H1 (cell line): Measurements from ENCODE around the gene LEFTY2. TPM values are rescaled to one million over a fixed set of nuclear protein-coding genes. Genes with fewer than 3 reads are reported as not detected.

Experiments
- CTCF ChIA-PET: fragments of 300-600 bp; sonication (Branson Sonifier 250); formaldehyde crosslinking; loops from one replicate; lab custom pipeline; 2021; ENCODE audit not compliant: partially characterized antibody; lab: Charles Lee
- POLR2A ChIA-PET: fragments of 300-600 bp; sonication (Branson Sonifier 250); formaldehyde crosslinking; loops from one replicate; lab custom pipeline; 2021; ENCODE audit warnings: inconsistent platforms; ENCODE audit not compliant: partially characterized antibody; lab: Charles Lee
- DNase-seq, 2 experiments: peaks; one replicate each; pipeline versions ENCODE4 v3.0.0 to v3.0.0-alpha.2; 2010 to 2022; ENCODE audit warnings: low spot score in 2 of 2, low read depth in 1 of 2, mixed read lengths in 1 of 2
- FAIRE-seq: peaks from 2 replicates; lab custom pipeline; 2011; peaks lifted over from hg19 to GRCh38; lab: Jason Lieb, UNC
- H2AFZ ChIP-seq: 2 replicates; pipeline ENCODE4 v1.8.1; 2012; ENCODE audit warnings: low read length, inconsistent platforms
- H2AK5ac ChIP-seq: 2 replicates; pipeline ENCODE4 v1.6.1; 2013; ENCODE audit warnings: low read depth, low read length
- H2BK120ac ChIP-seq: replicated peaks from 2 replicates; pipeline ENCODE3; 2013; ENCODE audit warnings: low read depth, low read length, inconsistent platforms
- H2BK12ac ChIP-seq: 2 replicates; pipeline ENCODE4 v1.6.1; 2013; ENCODE audit warnings: low read depth, low read length
- H2BK15ac ChIP-seq: 2 replicates; pipeline ENCODE4 v1.6.1; 2013; ENCODE audit warnings: low read length
- H2BK20ac ChIP-seq: 2 replicates; pipeline ENCODE4 v1.6.1; 2013; ENCODE audit warnings: low read length
- H2BK5ac ChIP-seq: 2 replicates; pipeline ENCODE4 v1.6.1; 2013; ENCODE audit warnings: low read depth, low read length
- H3K14ac ChIP-seq: 2 replicates; pipeline ENCODE4 v1.6.1; 2013; ENCODE audit warnings: inconsistent platforms; ENCODE audit not compliant: insufficient read length
- H3K18ac ChIP-seq: 2 replicates; pipeline ENCODE4 v1.6.1; 2013; ENCODE audit warnings: low read length; ENCODE audit errors: extremely low read depth
- H3K23ac ChIP-seq: 2 replicates; pipeline ENCODE4 v1.6.1; 2013; ENCODE audit warnings: inconsistent platforms; ENCODE audit not compliant: insufficient read length
- H3K23me2 ChIP-seq: 2 replicates; pipeline ENCODE4 v1.6.1; 2013; ENCODE audit warnings: low read depth, low read length
- H3K27ac ChIP-seq: 2 replicates; pipeline ENCODE4 v1.6.1; 2011; ENCODE audit warnings: low read depth, low read length, inconsistent platforms
- H3K27me3 ChIP-seq, 4 experiments: replicated peaks in 1 of 4; 1 replicate in 1 of 4; 2 replicates in 3 of 4; pipeline versions ENCODE4 v1.6.1 to v1.8.1; 2011 to 2013; ENCODE audit warnings: low read length in 3 of 4, mild to moderate bottlenecking in 3 of 4, inconsistent platforms in 2 of 4, mixed read lengths in 2 of 4, moderate library complexity in 1 of 4; ENCODE audit not compliant: control insufficient read depth in 3 of 4, insufficient read depth in 3 of 4; ENCODE audit errors: extremely low read depth in 1 of 4
- H3K36me3 ChIP-seq, 4 experiments: 2 replicates each; pipeline versions ENCODE4 v1.6.1 to v1.8.1; 2011 to 2013; ENCODE audit warnings: mild to moderate bottlenecking in 4 of 4, low read length in 3 of 4, moderate library complexity in 2 of 4, control low read depth in 1 of 4, inconsistent platforms in 1 of 4; ENCODE audit not compliant: insufficient read depth in 4 of 4, control insufficient read depth in 2 of 4
- H3K4ac ChIP-seq: replicated peaks from 2 replicates; pipeline ENCODE3; 2013; ENCODE audit warnings: low read length, low read depth, mixed read lengths, inconsistent platforms; ENCODE audit not compliant: insufficient read length
- H3K4me1 ChIP-seq, 4 experiments: replicated peaks in 1 of 4; 1 replicate in 1 of 4; 2 replicates in 3 of 4; pipeline versions ENCODE4 v1.6.1 to v1.8.1; 2011 to 2013; ENCODE audit warnings: low read length in 3 of 4, inconsistent platforms in 2 of 4, mixed read lengths in 1 of 4; ENCODE audit not compliant: insufficient read depth in 4 of 4, control insufficient read depth in 3 of 4
- H3K4me2 ChIP-seq, 2 experiments: 2 replicates each; pipeline versions ENCODE4 v1.6.1 to v1.8.1; 2011 to 2013; ENCODE audit warnings: low read depth in 2 of 2, low read length in 2 of 2, control low read depth in 1 of 2, inconsistent platforms in 1 of 2, mild to moderate bottlenecking in 1 of 2; ENCODE audit not compliant: insufficient read depth in 1 of 2
- H3K4me3 ChIP-seq, 4 experiments: fragments of 200-600, 300-600 bp in 1 of 4; sonication (generic), shearing (Covaris generic), sonication (Bioruptor Twin) in 1 of 4; 2 replicates each; pipeline versions ENCODE4 v1.5.1 to v1.8.1; 2011 to 2016; ENCODE audit warnings: low read length in 4 of 4, low read depth in 3 of 4, control low read depth in 2 of 4, inconsistent platforms in 2 of 4, mild to moderate bottlenecking in 2 of 4, mixed read lengths in 1 of 4, moderate library complexity in 1 of 4; ENCODE audit not compliant: insufficient read depth in 2 of 4; ENCODE audit errors: extremely low read depth in 1 of 4
- H3K56ac ChIP-seq: replicated peaks from 2 replicates; pipeline ENCODE3; 2013; ENCODE audit warnings: low read depth, mild to moderate bottlenecking, mixed read lengths, low read length, inconsistent platforms; ENCODE audit not compliant: insufficient read length
- H3K79me1 ChIP-seq: 2 replicates; pipeline ENCODE4 v1.6.1; 2013; ENCODE audit warnings: low read depth, low read length, control low read depth
- H3K79me2 ChIP-seq, 2 experiments: 2 replicates each; pipeline versions ENCODE4 v1.6.1 to v1.8.1; 2012 to 2013; ENCODE audit warnings: low read length in 2 of 2, mild to moderate bottlenecking in 2 of 2, inconsistent platforms in 1 of 2; ENCODE audit not compliant: insufficient read depth in 2 of 2, control insufficient read depth in 1 of 2
- H3K9ac ChIP-seq, 4 experiments: replicated peaks in 1 of 4; 1 replicate in 1 of 4; 2 replicates in 3 of 4; pipeline versions ENCODE4 v1.6.1 to v1.8.1; 2011 to 2013; ENCODE audit warnings: low read depth in 3 of 4, low read length in 3 of 4, control low read depth in 2 of 4, mild to moderate bottlenecking in 2 of 4, moderate library complexity in 2 of 4, inconsistent platforms in 1 of 4; ENCODE audit errors: extremely low read depth in 1 of 4
- H3K9me3 ChIP-seq, 2 experiments: 2 replicates each; pipeline versions ENCODE4 v1.6.1 to v1.8.1; 2012 to 2013; ENCODE audit warnings: mild to moderate bottlenecking in 2 of 2, moderate library complexity in 2 of 2, control low read depth in 1 of 2, inconsistent platforms in 1 of 2, low read depth in 1 of 2, low read length in 1 of 2, mixed read lengths in 1 of 2; ENCODE audit not compliant: insufficient read depth in 2 of 2
- H4K20me1 ChIP-seq, 2 experiments: replicated peaks in 1 of 2; 2 replicates each; pipeline versions ENCODE3 to v1.8.1; 2011 to 2013; ENCODE audit warnings: inconsistent platforms in 2 of 2, low read length in 2 of 2, mild to moderate bottlenecking in 1 of 2; ENCODE audit not compliant: insufficient read depth in 2 of 2, control insufficient read depth in 1 of 2
- H4K5ac ChIP-seq: 2 replicates; pipeline ENCODE4 v1.6.1; 2013; ENCODE audit warnings: low read length, low read depth, mixed read lengths, inconsistent platforms; ENCODE audit not compliant: insufficient read length
- H4K8ac ChIP-seq: 2 replicates; pipeline ENCODE4 v1.8.0; 2013; ENCODE audit warnings: mild to moderate bottlenecking, moderate library complexity, low read length, inconsistent platforms; ENCODE audit not compliant: insufficient read depth; ENCODE audit errors: extremely low read depth
- H4K91ac ChIP-seq: replicated peaks from 2 replicates; pipeline ENCODE3; 2013; ENCODE audit warnings: low read length, mixed read lengths, inconsistent platforms; ENCODE audit not compliant: insufficient read length
- BCL11A ChIP-seq, 2 experiments: IDR thresholded peaks; one replicate each; pipeline ENCODE4 v1.6.1; 2011; ENCODE audit warnings: low read depth in 2 of 2, low read length in 2 of 2, mild to moderate bottlenecking in 2 of 2
- CHD2 ChIP-seq: IDR thresholded peaks from 2 replicates; pipeline ENCODE4 v1.6.1; 2012; ENCODE audit warnings: low read length, improper control_type of control experiment
- FOSL1 ChIP-seq: IDR thresholded peaks from 2 replicates; pipeline ENCODE4 v1.6.1; 2011; ENCODE audit warnings: mild to moderate bottlenecking, low read depth, low read length, moderate library complexity; ENCODE audit not compliant: insufficient read depth
- GABPA ChIP-seq: IDR thresholded peaks from 2 replicates; pipeline ENCODE4 v1.6.1; 2011; ENCODE audit warnings: mild to moderate bottlenecking, low read length, moderate library complexity, borderline replicate concordance; ENCODE audit not compliant: insufficient read depth
- SIN3A ChIP-seq, 2 experiments: IDR thresholded peaks in 1 of 2; conservative IDR thresholded peaks in 1 of 2; 2 replicates each; pipeline ENCODE4 v1.6.1; 2011 to 2012; ENCODE audit warnings: low read length in 2 of 2, improper control_type of control experiment in 1 of 2, low read depth in 1 of 2, mild to moderate bottlenecking in 1 of 2
- SRF ChIP-seq: IDR thresholded peaks from 2 replicates; pipeline ENCODE4 v1.6.1; 2011; ENCODE audit warnings: mild to moderate bottlenecking, low read depth, low read length, moderate library complexity
- TCF12 ChIP-seq: IDR thresholded peaks from 2 replicates; pipeline ENCODE4 v1.6.1; 2011; ENCODE audit warnings: low read depth, mild to moderate bottlenecking, low read length
- ZNF274 ChIP-seq: IDR thresholded peaks from 2 replicates; pipeline ENCODE4 v1.7.0; 2012; ENCODE audit warnings: low read length, borderline replicate concordance; ENCODE audit errors: extremely low read depth
- WGBS, 2 experiments: shearing (Covaris generic) in 1 of 2; methylation state at CpG; one replicate each; pipeline versions ENCODE4 v1.1.6 to v1.1.7; 2013 to 2015; ENCODE audit warnings: low lambda C conversion rate in 2 of 2, mixed read lengths in 2 of 2, inconsistent platforms in 1 of 2, low coverage in 1 of 2, missing lambda C conversion rate in 1 of 2; ENCODE audit not compliant: insufficient replicate concordance in 2 of 2, insufficient coverage in 1 of 2, insufficient read length in 1 of 2; ENCODE audit errors: extremely low coverage in 1 of 2, missing lambda C conversion rate in 1 of 2; 5-methylcytosine and 5-hydroxymethylcytosine counted together
- polyA plus RNA-seq, 7 experiments: library from polyadenylated mRNA; depleted of rRNA in 3 of 7; stranded (reverse) in 5 of 7; unstranded in 2 of 7; fragments of >200 nt in 5 of 7; fragments of 200-250 nt in 2 of 7; gene quantifications; 1 replicate in 5 of 7; 2 replicates in 1 of 7; 4 replicates in 1 of 7; pipeline versions ENCODE4 v1.2.1 to v1.2.3, GENCODE V29; 2011 to 2013; ENCODE audit warnings: missing spikeins in 2 of 7, mixed read lengths in 2 of 7
- total RNA-seq: library from RNA; stranded (reverse); fragmentation: NEBNext Ultra II Directional; extraction: Animal tissue kit (Norgen Biotek cat#: 25700); gene quantifications from 2 replicates; pipeline ENCODE4 v1.2.1, GENCODE V29; 2021
- TF ChIP-seq, protein P1 (sequence below): IDR thresholded peaks from 2 replicates; pipeline ENCODE4 v1.6.1; 2011; ENCODE audit warnings: low read length, improper control_type of control experiment

LEFTY2 gene
- total and polyA plus RNA-seq, 2 of the 8 experiments (the other 6 are each of a cell fraction or from before 2014, with no cell fraction given): 2.6 to 4.3 TPM

DNA sequence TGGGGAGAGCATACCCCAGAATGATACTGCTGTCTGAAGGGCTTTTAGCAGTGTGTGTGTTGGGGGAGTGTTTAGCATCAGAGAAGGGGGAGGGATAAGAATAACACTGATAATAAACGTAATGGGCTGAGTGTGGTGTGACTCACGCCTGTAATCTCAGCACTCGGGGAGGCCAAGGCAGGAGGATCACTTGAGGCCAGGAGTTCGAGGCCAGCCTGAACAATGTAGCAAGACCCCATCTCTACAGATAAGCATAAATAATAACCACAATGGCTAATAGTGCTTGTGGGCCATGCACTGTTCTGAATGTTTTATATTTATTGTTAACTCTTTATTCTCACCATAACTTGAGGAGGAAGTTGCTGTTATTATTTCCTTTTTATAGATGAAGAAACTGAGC is 2.6 kb upstream of the LEFTY2 start:
- H2BK12ac ChIP-seq: peak overlapping the region; percentile 68; the same call in 1 of the 2 replicates
- H4K5ac ChIP-seq: no peak overlapping the region
- no peak overlapping the region for H2AK5ac ChIP-seq
- no peak for TF ChIP-seq SRF
- no peak for TF ChIP-seq BCL11A (IDR thresholded peaks at IDR 0.05; ENCODE audit: low read depth in 2 of 2, low read length in 2 of 2)
- no peak for TF ChIP-seq ZNF274
- no peak for TF ChIP-seq FOSL1
- no peak for TF ChIP-seq TCF12
- TF ChIP-seq, protein P1, sequence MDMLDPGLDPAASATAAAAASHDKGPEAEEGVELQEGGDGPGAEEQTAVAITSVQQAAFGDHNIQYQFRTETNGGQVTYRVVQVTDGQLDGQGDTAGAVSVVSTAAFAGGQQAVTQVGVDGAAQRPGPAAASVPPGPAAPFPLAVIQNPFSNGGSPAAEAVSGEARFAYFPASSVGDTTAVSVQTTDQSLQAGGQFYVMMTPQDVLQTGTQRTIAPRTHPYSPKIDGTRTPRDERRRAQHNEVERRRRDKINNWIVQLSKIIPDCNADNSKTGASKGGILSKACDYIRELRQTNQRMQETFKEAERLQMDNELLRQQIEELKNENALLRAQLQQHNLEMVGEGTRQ: no peak
- no peak for TF ChIP-seq GABPA
- TF ChIP-seq SIN3A (conservative IDR thresholded peaks at IDR 0.05 in 1 of 2, IDR thresholded peaks at IDR 0.05 in 1 of 2; ENCODE audit: low read depth in 1 of 2, low read length in 2 of 2): no peak
- TF ChIP-seq CHD2: no peak
- no peak overlapping the region for H2BK120ac ChIP-seq
- H3K9me3 ChIP-seq: no peaks in the 10 kb centered on the region
- H3K14ac ChIP-seq: no peak overlapping the region
- H3K4me1 ChIP-seq: peaks cover 8 to 23% (median 15%) of the 10 kb centered on the region in 4 experiments
- H3K4ac ChIP-seq: no peak overlapping the region
- H4K91ac ChIP-seq: peak overlapping the region; percentile 56
- H3K27me3 ChIP-seq: peaks cover 0 to 14% (median 9%) of the 10 kb centered on the region in 4 experiments; a peak in 4 of 7 replicates
- no peaks in the 10 kb centered on the region for H3K23me2 ChIP-seq
- H3K18ac ChIP-seq: no peak overlapping the region; the same call in 1 of the 2 replicates
- H3K9ac ChIP-seq: no peak overlapping the region
- ChIA-PET POLR2A (interaction anchor here (1.3 to 1.5 kb wide), 2 partner anchors 93 to 118 kb away, joined by 4 read pairs; partner anchors contain the start of gene H3-3A), CTCF (interaction anchor here (1.2 to 3.1 kb wide), 4 partner anchors 18 to 171 kb away, joined by 3 to 25 read pairs (median 10); no protein-coding TSS in a partner anchor)
- peak overlapping the region; percentile 72; the same call in 1 of the 2 replicates for H2BK15ac ChIP-seq
- no peaks in the 10 kb centered on the region for H4K20me1 ChIP-seq
- no peak overlapping the region for H3K27ac ChIP-seq
- no peak overlapping the region for H3K4me3 ChIP-seq
- H3K56ac ChIP-seq: no peak overlapping the region
- H4K8ac ChIP-seq: no peak overlapping the region
- H2AFZ ChIP-seq: no peak overlapping the region
- H3K36me3 ChIP-seq: no peaks in the 10 kb centered on the region
- FAIRE-seq (no peak), DNase-seq (no peak)
- H3K4me2 ChIP-seq: no peak overlapping the region
- no peak overlapping the region for H3K23ac ChIP-seq
- no peak overlapping the region for H2BK20ac ChIP-seq
- no peaks in the 10 kb centered on the region for H3K79me2 ChIP-seq
- 92% methylated on average over 4 of the region's 4 CpGs; no CpG with 5 or more reads in 1 of the 2 experiments for WGBS, 2 experiments
- H3K79me1 ChIP-seq: no peaks in the 10 kb centered on the region
- H2BK5ac ChIP-seq: no peak overlapping the region
